Tibial nerve (tissue), 4 donors: ENCODE results near the gene DPF1.

Experiments
- EP300 ChIP-seq, 2 donors: sonication (generic); formaldehyde crosslinking; IDR thresholded peaks; one replicate each; pipeline ENCODE4 v1.6.1; 2017; ENCODE audit warnings: antibody characterized with exemption in 2 of 2, mild to moderate bottlenecking in 1 of 2
- POLR2A ChIP-seq, 2 donors: fragments of 450-650 bp; IDR thresholded peaks; one replicate each; pipeline ENCODE4 v1.6.1; 2017; ENCODE audit warnings: antibody characterized with exemption in 2 of 2, mild to moderate bottlenecking in 2 of 2, moderate library complexity in 2 of 2
- TF ChIP-seq, protein P1 (sequence below), 5 experiments: fragments of 200-600 bp in 3 of 5; fragments of 450-650 bp in 2 of 5; sonication (generic) in 3 of 5; IDR thresholded peaks; one replicate each; pipeline ENCODE4 v1.5.1; 2016 to 2019; ENCODE audit warnings: antibody characterized with exemption in 5 of 5, mild to moderate bottlenecking in 3 of 5, moderate library complexity in 2 of 5

DNA sequence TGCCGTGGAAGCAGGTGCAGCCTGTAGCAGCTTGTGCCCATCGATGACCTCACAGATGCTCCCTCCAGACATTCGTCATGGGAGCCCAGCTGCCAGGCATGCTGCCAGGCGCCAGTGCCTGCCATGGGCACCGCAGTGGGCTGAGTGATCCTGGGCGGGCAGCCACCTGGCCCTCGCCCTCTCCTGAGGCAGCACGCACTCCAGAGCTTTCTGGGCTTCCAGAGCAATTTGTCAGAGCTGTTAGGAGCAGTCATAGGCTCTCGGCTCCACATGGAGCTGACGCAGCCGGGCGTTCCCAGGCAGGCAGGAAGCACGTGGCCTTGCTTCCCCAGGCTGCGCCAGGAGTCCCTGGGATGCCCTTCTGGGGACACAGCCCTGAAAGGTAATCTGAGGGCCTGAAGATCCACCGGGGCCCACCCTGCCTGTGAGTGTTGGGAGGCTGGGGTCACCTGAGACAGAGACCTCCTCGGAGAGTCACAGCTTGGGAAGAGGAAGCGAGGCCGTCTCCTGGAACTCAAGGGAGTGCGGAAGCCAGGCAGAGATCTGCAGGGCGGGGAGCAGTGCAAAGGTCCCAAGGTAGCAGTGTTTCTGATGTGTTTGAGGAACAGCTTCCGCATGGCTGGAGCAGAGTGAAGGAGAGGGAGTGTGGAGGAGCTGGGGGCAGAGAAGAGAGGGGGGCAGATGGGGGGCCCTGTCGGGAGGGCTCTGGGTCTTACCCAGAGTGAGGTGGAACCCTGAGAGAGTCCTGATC is 50.6 kb downstream of the DPF1 start:
- TF ChIP-seq POLR2A (IDR thresholded peaks at IDR 0.05) (no peak), EP300 (IDR thresholded peaks at IDR 0.05) (no peak)
- TF ChIP-seq, protein P1, sequence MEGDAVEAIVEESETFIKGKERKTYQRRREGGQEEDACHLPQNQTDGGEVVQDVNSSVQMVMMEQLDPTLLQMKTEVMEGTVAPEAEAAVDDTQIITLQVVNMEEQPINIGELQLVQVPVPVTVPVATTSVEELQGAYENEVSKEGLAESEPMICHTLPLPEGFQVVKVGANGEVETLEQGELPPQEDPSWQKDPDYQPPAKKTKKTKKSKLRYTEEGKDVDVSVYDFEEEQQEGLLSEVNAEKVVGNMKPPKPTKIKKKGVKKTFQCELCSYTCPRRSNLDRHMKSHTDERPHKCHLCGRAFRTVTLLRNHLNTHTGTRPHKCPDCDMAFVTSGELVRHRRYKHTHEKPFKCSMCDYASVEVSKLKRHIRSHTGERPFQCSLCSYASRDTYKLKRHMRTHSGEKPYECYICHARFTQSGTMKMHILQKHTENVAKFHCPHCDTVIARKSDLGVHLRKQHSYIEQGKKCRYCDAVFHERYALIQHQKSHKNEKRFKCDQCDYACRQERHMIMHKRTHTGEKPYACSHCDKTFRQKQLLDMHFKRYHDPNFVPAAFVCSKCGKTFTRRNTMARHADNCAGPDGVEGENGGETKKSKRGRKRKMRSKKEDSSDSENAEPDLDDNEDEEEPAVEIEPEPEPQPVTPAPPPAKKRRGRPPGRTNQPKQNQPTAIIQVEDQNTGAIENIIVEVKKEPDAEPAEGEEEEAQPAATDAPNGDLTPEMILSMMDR (IDR thresholded peaks at IDR 0.05): no peak
